Skeletal muscle cell (primary cell): ENCODE measurements around the gene ZBED4.
"Not testable (repeated sequence)": the region's sequence is repeated elsewhere in the genome, so short reads cannot be mapped to it uniquely, and the experiment has no call there.

Experiments used
- DNase-seq: peaks from one replicate; pipeline ENCODE4 v3.0.0-alpha.2; 2010; ENCODE audit warnings: low read depth
- H3K4me3 ChIP-seq: 2 replicates; pipeline ENCODE4 v1.5.1; 2011; ENCODE audit warnings: low read depth, mild to moderate bottlenecking, control low read depth, low read length, moderate library complexity

ZBED4 gene

DNA sequence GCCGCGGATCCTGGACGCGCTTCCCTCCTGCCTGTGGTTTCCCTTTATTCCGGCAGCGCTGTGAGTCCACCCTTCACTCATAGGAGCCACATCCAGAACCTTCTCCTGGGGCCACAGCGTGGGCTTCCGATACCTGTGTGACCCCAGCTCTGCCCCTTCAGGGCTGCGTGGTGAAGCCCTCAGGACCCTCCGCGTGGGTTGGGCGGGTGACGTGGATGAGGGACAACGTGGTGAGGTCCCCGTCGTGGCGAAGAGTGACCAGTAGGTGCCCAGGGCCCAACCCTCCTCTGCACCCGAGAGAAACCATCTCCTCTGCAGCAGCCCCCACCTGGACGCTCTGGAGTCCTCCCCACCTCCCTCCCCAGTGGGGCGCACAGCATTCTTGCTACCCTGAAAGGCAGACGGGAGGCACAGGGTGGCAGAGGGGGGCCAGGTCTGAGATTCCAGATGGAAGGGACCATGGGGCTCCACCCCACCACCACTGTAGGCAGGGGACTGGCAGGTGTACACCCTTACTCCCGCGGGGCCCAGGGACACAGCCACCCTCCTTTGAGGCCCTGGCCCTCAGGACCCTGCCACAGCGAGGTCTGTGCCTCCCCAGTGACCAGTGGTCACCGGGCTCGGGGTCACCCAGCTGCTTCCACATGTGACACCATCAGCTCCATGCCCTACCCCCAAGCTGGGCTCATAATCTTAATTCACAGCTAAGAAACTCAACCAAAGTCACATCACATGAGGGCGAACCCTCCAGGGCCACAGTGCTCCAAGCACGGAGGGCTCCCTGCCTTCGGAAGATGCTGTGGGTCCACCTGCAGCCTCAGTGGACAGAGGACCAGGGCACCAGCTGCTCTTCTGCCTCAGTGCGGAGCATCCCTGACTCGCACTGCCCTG, 3.4 kb upstream of the ZBED4 start:
- no peak overlapping the region for H3K4me3 ChIP-seq
- DNase-seq, result no peak

DNA sequence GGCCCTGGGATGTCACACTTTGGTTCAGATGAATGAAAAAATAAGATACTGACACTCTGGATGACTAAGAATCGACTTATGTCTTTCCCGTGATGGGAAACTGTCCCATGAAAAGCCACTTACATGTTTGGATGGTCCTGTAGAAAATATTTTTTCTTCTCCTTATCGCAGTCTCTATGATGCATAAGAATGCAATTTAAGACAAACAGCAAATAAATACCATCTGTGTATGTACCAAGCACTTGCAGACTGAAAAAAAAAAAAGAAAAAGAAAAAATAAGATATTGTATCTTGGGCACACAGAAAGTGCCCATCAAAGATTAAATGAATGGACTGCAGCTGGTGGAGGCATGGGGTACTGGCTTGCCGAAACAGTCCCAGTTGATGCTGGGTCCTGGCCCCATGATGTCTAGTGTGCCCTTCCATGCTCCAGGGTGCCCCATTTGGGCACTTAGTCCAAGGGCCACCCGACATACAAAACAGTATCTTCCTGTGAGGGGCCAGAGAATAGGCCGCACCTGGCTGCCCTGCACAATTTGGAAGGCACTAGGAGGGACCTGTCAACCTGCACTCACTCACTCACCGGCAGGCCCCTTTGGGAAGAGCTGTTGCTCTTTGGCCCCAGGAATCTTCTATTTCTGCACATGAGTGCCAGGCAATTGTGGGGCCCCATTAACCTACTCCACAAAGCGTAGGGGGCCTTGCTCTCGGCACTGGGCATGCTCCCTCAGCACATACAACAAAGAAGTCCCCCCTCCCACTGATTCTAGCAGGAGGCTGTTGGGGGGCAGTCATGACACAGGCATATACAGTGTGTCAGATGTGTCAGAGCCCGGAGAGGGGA, 2.5 kb upstream of the ZBED4 start:
- no peak overlapping the region for H3K4me3 ChIP-seq
- DNase-seq, result no peak

DNA sequence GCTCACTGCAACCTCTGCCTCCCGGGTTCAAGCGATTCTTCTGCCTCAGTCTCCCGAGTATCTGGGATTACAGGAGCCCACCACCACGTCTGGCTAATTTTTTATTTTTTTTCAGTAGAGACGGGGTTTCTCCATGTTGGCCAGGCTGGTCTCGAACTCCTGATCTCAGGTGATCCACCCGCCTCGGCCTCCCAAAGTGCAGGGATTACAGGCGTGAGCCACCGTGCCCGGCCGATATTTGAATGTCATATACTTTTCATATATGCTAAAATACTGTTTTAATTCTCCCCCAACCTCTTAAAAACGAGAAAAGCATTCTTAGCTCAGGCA, 1.1 kb upstream of the ZBED4 start:
- not testable (repeated sequence) for DNase-seq
- H3K4me3 ChIP-seq, result peak overlapping the region; percentile 82

DNA sequence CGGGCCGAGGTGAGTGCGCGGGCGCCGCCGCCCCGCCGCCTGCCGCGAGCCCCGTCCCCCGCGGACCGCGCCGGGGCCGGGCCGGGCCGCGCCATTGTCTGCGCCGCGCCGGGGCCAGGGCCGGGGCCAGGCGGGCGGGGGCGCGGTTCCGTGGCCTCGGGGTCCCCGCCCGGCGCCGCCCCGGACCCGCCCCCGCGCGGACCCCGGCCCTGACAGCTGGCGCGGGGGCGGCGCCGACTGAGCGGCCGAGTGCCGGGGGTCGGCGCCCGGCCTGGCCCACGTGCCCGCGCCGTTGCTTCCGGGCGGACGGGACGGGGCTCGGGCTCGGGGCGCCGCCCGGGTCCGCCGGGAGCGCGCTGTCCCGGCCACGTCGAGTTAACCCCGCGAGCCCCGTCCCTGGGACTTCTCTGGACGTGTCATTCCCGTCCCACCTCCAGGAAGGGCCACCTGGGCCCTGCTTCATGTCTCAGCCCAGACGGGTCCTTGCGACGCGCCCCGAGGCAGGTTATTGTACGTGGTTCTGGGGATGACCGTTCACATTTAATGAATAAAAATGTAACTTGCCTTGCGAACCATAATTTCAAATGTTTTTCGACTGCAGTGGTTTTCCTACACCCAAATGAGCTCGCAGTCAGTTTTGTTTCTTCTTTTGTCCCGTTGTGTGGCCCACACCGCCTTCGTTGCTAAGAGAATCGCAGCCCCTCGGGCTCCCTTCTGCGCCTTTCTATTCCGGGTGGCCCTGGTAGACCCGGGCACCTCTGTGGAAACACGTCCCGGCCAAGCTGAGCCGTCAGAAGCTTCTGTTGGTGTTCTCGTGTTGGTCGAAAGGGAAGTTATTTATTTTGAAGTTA, 562 bp downstream of the ZBED4 start:
- DNase-seq, result no peak
- peak overlapping the region; percentile 85 for H3K4me3 ChIP-seq

DNA sequence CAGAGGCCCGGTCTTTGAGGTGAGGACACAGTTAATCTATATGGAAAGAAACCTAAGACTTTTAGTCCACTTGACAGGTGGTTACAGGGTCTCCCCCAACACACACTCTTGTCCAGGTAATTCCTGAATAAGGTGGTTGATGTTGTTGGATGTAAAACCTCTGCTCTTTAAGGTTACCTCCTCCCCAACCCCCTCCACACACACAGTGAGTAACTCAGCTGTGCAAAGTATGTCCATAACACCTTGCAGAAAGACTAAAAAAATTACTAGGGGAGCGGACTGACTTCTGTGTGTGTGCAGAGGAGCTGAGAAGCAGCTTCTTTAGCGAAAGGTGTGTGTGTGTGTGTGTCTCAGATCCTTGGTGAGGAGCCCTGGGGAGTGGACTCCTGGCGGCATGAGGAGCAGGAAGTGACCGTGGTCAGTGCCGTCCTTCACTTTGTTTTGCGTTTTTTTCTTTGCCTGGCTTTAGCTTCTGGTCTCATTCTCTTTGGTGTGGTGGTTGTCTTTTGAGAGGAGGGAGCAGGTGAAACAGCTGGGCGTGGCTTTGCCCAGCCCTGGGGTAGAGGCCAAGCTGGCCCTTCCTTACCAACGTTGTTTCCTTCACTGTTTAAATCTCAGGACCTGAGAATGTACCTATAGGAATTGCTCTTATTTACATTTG, 1.7 kb downstream of the ZBED4 start:
- DNase-seq, result no peak
- peak overlapping the region; percentile 85 for H3K4me3 ChIP-seq

DNA sequence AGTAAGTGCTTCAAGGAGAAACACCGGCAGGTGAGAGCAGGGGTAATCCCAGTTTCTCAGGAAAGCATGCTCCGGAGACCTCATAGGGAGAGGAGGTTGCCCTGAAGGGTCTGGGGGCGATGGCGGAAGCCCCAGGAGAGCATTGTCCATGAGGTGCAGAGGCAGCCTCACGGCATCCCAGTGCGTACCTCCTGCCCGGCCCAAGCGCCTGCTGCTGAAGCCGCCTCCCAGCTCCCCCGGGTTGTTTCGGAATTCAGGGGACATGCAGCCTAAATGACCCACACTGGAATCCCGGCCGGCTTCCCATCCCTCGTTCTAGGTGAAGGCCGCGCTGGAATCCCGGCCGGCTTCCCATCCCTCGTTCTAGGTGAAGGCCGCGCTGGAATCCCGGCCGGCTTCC, 2.7 kb downstream of the ZBED4 start:
- DNase-seq, result no peak
- no peak overlapping the region for H3K4me3 ChIP-seq

DNA sequence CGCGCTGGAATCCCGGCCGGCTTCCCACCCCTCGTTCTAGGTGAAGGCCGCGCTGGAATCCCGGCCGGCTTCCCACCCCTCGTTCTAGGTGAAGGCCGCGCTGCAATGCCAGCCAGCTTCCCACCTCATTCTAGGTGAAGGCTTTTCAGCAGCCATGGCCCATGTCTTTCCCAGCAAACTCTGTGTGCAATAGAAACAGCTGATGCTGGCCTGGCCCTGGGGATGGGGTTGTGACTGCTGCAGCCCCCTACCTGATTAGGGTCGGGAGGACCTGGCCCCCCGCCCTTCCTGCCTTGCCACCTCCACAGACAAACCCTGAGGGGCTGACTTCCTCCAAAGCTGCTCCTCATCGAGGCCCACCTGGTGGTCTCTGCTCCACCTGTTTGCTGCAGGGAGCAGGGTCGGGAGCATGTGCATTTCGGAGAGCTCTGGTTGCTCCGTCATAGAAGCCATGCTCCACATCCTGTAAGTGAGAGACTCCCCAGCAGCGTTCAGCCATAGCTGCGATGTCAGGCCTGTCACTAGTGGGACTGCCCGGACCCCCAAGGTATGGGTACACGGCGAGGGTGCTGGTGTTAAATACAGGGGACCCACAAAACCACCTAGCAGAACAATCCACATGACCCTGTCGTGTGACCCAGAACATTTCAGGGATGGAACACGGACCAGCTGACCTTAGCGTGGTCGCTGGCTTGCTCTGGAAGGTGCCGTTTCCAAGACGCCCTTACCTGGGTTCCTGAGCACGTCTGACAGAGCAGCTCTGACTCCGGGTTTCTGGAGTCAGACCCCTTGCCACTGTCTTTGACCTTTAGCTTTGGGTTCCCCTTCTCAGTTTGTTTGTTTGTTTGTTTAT, 3.3 kb downstream of the ZBED4 start:
- no peak for DNase-seq
- H3K4me3 ChIP-seq, result no peak overlapping the region

DNA sequence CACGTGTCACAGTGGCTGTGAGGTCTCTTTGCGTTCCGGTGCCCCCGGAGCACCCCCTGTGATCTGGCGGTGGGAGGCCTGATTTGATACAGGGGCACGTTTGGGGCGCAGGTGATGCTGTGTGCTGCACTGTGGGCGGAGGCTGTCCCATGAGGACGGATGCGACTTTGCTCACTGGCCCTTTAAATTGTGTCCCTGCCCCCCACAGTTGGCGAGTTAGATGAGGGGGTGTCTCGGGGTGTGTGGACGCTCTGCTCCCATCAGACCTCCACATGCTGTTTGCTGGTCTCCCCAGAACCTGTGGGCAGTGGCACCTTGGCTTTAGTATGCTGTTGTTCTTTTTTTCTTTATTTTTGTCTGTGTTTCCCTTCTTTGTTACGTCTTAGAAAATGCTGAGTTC, 5.2 kb downstream of the ZBED4 start:
- H3K4me3 ChIP-seq, result no peak overlapping the region
- no peak for DNase-seq

DNA sequence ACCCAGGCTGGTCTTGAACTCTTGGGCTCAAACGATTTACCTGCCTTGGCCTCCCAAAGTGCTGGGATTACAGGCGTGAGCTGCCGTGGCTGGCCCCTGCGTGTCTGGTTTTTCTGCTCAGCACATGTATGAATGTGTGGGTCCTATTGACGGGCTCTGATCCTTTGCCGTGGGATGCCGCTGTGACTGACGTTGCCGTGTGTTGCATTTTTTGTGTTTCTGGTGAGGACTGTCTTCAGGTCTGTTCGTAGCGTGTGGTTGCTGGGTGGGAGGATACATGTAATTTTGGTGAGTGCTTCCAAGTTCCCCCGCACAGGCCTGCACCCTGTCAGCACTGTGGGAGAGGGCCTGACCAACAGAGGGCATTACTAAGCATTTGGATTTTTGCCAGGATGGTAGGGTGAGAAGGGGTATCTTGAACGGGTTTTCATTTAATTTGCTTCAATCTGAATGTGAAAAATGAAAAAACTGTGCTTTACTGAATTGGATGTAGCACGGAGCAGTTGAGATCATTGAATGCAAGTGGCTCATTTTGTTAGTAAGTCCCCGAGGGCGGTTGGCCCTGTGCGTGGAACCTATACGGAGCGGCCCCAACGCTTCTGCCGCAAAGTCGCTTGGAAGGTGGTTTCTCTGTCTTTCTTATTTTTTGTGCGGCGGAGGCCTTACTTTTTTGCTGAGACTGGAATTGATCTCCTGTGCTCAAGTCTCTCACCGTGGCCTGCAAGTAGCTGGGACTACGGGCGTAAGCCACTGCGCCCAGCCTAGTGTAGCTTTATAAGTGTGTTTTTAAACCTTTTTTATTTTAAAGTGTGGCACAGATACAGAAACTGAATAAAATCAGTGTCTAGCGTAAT, 8.2 kb downstream of the ZBED4 start:
- DNase-seq, result no peak
- H3K4me3 ChIP-seq, result no peak overlapping the region

DNA sequence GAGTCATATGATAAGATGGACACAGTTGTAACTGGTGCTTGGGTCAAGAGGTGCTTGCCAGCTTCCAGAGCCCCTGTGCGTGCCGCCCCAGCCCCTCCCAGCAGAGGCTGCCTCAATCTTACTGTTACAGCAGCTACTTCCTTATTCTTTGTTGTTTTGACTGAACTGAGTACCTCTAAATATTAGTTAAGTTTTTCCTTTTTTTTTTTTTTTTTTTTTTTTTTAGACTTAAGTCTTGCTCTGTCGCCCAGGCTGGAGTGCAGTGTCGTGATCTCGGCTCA, 8.8 kb downstream of the ZBED4 start:
- DNase-seq, result no peak
- no peak overlapping the region for H3K4me3 ChIP-seq

DNA sequence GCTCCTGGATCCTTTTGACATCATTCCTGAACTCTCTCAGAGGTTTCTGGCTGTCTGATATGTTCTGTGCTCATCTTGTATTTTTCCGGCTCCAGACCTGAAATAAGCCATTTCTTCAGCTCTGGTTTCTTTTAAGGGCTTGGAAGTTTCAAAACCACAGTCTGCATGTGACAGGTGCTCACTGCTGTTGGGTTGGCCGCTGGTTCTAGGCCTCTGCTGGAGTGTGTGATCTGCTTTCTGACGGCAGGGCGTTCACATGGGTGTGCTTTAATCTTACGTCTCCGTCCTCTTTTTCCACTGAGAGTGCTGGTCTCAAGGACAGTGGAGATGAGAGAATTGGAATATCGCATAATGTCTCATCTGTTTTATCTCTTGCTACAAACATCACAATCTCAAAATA, 10.3 kb downstream of the ZBED4 start:
- no peak for DNase-seq
- no peak overlapping the region for H3K4me3 ChIP-seq

DNA sequence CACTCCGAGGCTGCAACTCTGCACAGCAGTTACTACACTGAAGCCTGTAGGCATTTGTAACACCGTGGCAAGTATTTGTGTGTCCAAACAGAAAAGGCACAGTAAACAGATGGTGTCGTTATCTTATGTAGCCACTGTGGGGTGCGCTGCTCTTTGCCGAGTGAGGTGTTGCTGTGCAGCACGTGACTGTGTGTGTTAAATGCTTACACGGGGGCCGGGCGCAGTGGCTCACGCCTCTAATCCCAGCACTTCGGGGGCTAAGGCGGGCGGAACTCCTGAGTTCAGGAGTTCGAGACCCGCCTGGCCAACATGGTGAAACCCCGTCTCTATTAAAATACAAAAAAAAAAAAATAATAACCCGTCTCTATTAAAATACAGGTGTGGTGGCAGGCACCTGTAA, 11.5 kb downstream of the ZBED4 start:
- DNase-seq, result no peak
- H3K4me3 ChIP-seq, result no peak overlapping the region

DNA sequence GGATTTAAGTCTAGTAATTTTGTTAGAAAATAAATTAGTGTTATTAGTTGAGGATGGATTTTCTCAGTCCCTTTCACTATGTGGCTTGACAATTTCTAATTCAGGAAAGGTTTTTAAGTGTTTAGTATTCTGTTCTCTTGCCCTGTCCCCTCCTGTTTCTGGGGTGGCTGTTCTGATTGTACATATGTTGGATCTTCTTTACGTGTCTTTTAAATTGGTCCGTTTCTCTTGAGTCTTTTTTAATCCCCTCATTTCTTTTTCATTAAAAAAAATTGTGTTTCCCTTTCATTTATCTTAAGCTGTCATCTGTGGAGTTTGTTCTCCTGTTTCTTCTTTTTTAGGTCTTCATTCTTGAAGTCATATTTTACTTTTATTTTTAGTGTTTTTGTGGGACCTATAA, 12.5 kb downstream of the ZBED4 start:
- DNase-seq, result no peak
- H3K4me3 ChIP-seq, result no peak overlapping the region

DNA sequence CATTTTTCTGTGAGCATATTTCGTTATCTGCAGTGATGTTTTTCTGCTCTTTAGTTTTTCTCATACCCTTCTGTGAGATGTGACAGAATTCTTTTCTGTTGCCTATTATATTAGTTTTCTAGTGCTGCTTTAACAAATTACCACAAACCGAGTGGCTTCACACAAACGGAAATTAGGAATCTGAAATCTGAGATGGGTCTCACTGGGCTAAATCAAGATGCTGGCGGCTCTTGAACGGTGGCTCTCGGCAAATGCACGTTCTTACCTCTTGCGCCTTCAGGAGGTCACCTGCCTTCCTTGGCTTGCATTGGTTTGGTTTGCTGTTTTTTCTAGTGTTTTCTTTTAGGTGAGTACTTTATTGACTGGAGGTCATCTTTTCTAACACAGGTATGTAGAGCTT, 13.0 kb downstream of the ZBED4 start:
- no peak for DNase-seq
- no peak overlapping the region for H3K4me3 ChIP-seq

DNA sequence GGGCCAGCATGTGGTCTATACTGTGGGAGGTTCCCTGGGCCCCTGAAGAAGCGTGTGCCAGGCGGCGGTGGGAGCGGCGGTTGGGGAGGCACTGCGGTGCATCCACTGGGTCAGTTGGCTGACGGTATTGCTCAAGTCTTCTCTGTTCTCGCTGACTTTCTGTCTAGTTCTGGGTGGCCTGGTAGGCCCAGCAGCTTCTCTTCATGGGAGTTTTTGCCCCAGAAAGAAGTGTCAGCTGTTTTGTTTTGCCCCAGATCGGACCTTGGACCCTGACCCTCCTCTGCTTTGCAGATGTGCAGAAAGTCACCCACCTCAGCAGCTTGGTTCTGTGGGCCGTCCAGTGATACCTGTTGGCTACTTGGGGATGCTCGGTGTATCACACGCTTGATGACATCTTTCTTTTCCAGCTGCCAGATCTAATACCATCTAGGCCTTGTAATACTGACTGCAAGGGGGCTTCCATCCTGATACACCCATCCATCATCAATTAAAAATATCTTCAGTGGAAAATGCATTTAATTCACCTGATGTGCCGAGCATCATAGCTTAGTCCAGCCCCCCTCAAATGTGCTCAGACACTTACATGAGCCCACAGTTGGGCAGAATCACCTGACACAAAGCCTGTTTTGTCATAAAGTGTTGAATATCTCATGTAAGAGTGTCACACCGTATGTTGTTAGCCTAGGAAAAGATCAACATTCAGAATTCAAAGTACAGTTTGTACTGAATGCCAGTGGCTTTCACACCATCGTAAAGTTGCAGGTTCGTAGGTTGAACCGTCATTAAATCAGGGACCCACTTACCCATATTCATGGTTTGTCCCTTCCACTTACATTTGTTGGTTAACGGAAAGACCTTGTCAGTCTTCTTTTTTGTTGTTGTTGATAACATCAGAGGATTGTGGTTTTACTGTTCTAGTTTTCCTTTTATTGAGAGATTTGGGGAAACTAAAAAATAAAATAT, 13.9 kb downstream of the ZBED4 start:
- no peak overlapping the region for H3K4me3 ChIP-seq
- no peak for DNase-seq

DNA sequence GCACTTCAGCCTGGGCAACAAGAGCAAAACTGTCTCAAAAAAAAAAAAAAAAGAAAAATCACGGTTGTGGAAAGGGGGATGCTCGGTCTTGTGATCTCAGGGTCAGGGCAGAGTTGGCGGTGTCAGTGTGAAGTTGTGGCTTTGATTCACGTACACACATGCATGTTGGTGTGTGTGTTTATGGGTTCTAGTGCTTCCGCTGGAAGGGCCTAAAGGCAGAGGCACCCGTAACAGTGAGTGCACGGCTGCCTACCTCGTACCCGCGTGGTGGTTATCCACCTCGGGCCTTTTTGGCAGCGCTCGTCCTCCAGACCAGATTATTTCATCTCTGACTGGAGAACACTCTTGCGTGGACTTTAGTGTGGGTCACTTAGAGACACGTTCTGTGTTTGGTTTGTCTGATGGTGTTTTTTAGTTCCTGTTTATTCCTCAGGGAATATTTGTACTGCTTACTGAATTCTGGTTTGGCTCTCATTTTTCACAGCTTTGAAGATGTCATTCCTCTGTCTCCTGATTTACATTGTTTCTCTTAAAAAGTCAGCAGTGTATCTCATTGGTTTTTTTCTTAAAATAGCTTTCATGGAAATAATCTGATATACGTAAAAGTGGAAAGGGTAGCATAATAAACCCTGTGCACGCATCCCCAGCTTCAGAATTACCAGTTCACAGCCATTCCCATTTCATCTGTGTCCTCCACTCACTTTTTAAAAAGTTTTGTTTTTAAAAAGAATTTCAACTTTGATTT, 15.6 kb downstream of the ZBED4 start:
- no peak for DNase-seq
- H3K4me3 ChIP-seq, result no peak overlapping the region
